Memory B cell (primary cell): ENCODE data around the gene UNC119.

Source experiments
- ATAC-seq: fragments of 150-1000 bp; cut with Tn5 transposase; 2 replicates; pipeline ENCODE4 v1.10.0; 2021; ENCODE audit warnings: low read depth, mild to moderate bottlenecking, moderate library complexity
- DNase-seq, 2 donors: peaks; one replicate each; pipeline ENCODE4 v3.0.0; 2022; ENCODE audit warnings: low spot score in 2 of 2
- H3K27ac Mint-ChIP-seq: one replicate; pipeline ENCODE4 v1.8.0; 2022; ENCODE audit warnings: mild to moderate bottlenecking, moderate library complexity, mixed read lengths
- H3K27me3 Mint-ChIP-seq: one replicate; pipeline ENCODE4 v1.8.0; 2022; ENCODE audit warnings: mixed read lengths
- H3K36me3 Mint-ChIP-seq: one replicate; pipeline ENCODE4 v1.8.0; 2022; ENCODE audit warnings: mild to moderate bottlenecking, mixed read lengths
- H3K4me1 Mint-ChIP-seq: one replicate; pipeline ENCODE4 v1.8.0; 2022; ENCODE audit warnings: mixed read lengths
- H3K4me3 Mint-ChIP-seq: one replicate; pipeline ENCODE4 v1.8.0; 2022; ENCODE audit warnings: mild to moderate bottlenecking, moderate library complexity, mixed read lengths
- H3K9me3 Mint-ChIP-seq: one replicate; pipeline ENCODE4 v1.8.0; 2022; ENCODE audit warnings: mixed read lengths

The UNC119 gene

DNA sequence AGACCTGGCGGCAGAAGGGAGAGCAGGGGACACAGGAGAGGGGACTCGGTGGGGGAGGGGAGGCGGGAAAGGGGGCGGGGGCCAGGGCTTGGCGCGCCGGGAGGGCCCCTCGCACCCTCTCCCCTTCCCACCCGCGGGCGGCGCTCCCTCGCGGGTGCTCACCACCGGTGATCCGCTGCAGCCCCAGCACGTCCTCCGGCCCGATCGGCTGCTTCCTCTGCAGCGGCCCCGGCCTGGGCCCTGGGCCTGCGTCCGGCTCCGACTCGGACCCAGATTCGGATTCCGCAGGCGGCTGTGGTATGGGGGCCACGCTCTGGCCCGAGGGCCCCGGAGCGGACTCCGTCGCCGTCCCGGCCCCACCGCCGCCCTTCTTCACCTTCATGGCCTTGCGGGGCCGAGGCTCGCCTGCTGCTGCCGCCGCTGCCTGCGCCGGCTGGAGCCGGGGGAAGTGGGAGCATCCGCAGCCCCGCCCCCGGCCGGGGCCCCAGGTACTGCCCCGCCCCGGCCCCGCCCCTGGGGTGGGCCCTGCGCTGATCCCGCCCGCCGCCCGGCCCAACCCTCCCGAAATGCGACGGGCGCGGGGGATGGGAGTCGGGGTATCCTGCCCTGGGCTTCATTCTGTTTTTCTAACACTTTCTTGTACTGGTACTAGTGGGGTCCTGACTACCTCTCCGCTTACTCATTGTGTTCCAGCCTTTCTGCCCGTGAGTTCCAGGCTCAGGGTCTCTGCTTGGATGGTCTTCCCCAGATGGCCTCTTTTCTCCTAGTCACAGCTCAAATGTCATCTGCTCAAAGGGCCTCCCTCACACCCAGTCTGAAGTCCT is at the start of gene UNC119:
Gene UNC119 (minus strand): TSS at position 449 of the 824 bp plus-strand sequence. CDS start 67 bp downstream, at position 382.
- no peaks in the 10 kb centered on the region for H3K27me3 Mint-ChIP-seq
- peak within 1 kb of the TSS; percentile 94 for H3K4me3 Mint-ChIP-seq
- no peaks in the 10 kb centered on the region for H3K9me3 Mint-ChIP-seq
- H3K36me3 Mint-ChIP-seq, result peaks cover 27% of the 10 kb centered on the region
- ATAC-seq (peak; percentile 56), DNase-seq (peak; percentile 70 to 78)
- H3K4me1 Mint-ChIP-seq, result peaks cover 49% of the 10 kb centered on the region
- peak within 1 kb of the TSS; percentile 94 for H3K27ac Mint-ChIP-seq

DNA sequence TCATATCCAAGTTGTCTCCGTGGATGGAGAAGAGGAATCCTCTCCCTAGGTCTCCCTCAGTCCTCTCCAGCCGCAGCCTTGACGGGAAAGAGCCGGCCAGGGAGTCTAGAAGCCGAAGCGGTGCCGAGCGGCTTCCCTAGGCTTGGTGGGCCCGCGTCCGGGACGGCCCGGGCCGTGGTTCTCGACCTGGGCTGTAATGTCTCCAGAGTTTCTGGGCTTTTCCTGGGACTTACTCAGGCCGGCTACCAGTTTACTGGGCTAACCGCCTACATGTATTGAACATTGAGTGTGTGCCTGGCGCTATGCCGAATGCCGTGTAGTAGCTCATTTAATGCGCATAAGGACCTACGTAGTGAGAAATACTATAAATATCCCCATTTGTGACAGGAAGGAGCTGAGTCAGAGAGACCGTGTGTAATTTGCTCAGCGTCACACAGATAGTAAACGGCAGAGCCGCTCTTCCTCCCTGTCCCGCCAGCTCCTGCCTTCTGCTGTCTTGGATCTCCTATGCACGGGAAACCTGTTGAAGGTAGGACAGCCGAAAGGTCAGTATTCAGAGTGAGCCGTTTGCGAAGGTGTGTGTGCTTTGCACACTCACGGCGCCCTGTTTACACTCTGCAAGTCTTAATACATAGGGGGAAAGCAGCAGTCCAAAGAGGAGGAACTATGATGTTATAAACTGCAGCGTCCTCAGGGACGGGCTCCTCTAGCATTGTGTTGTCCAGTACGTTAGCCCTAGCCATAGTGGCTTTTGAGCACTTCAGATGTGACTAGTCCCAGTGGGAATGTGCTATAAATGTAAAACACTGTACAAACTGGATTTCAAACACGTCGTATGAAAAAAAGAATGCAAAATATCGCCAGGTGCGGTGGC is 47.1 kb upstream of the UNC119 start:
- Mint-ChIP-seq H3K9me3 (no peaks in the 10 kb centered on the region), H3K4me1 (peaks cover 20% of the 10 kb centered on the region), H3K27ac (peak overlapping the region; percentile 98), H3K36me3 (peaks cover 2% of the 10 kb centered on the region), H3K4me3 (peak overlapping the region; percentile 95), H3K27me3 (no peaks in the 10 kb centered on the region)
- DNase-seq (peak in 1 of 2 donors; percentile 49), ATAC-seq (peak; percentile 58)

DNA sequence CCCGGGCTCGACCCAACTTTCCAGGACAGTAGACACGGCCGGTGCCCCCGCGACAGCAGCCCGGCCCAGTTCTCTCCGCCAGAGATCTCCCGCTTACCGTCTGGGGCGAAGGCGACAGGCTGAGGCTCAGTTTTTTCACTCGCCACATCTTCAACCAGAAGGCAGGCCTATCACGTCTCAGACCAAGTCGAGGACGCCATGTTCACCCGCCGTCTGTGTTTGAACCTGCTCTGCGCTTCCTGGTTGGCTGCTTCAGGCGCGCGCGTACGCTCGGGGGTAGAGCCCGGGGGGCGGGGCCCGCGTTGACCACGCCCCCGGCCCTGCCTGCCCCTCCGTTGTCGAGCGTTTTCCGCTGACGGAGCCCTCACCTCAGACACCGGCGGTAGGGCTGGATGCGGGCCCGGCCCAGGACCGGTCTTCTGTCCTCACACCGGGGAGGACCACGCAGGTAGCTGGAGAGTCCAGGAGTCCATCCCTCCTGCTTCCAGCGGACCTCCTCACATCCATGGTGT is 46.4 kb upstream of the UNC119 start, which contains the start of gene SPAG5:
Gene SPAG5 (minus strand): TSS at position 227 of the 512 bp plus-strand sequence. CDS start 79 bp downstream, at position 148.
- H3K27me3 Mint-ChIP-seq, result no peaks in the 10 kb centered on the region
- H3K27ac Mint-ChIP-seq, result peak within 1 kb of the TSS; percentile 98
- H3K4me1 Mint-ChIP-seq, result peaks cover 20% of the 10 kb centered on the region
- no peaks in the 10 kb centered on the region for H3K9me3 Mint-ChIP-seq
- H3K4me3 Mint-ChIP-seq, result peak within 1 kb of the TSS; percentile 95
- ATAC-seq (peak; percentile 92), DNase-seq (peak; percentile 93 to 97)
- no peaks in the 10 kb centered on the region for H3K36me3 Mint-ChIP-seq

DNA sequence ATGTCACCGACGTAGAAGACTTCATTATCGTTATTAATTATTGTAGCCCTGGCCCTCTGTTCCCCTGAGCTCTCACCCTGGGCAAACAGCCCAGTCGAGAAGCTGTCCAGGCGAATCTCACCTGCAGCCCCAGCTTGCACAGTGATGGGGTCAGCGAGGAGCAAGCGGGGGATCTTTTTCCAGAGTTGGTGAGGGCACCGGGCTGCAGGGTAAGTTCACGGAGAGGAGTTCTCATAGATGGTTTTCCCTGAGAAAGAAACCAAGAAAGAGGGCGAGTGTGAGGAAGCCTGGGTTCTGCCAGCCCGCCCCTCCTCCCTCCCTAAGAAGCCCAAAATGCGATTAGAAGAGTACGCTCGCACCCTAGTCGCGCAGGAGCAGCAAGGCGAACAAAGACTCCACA is 46.0 kb upstream of the UNC119 start:
- no peaks in the 10 kb centered on the region for H3K27me3 Mint-ChIP-seq
- no peaks in the 10 kb centered on the region for H3K36me3 Mint-ChIP-seq
- H3K27ac Mint-ChIP-seq, result peak overlapping the region; percentile 98
- DNase-seq, result no peak
- ATAC-seq, result no peak
- H3K4me1 Mint-ChIP-seq, result peaks cover 20% of the 10 kb centered on the region
- H3K4me3 Mint-ChIP-seq, result peak overlapping the region; percentile 95
- no peaks in the 10 kb centered on the region for H3K9me3 Mint-ChIP-seq

DNA sequence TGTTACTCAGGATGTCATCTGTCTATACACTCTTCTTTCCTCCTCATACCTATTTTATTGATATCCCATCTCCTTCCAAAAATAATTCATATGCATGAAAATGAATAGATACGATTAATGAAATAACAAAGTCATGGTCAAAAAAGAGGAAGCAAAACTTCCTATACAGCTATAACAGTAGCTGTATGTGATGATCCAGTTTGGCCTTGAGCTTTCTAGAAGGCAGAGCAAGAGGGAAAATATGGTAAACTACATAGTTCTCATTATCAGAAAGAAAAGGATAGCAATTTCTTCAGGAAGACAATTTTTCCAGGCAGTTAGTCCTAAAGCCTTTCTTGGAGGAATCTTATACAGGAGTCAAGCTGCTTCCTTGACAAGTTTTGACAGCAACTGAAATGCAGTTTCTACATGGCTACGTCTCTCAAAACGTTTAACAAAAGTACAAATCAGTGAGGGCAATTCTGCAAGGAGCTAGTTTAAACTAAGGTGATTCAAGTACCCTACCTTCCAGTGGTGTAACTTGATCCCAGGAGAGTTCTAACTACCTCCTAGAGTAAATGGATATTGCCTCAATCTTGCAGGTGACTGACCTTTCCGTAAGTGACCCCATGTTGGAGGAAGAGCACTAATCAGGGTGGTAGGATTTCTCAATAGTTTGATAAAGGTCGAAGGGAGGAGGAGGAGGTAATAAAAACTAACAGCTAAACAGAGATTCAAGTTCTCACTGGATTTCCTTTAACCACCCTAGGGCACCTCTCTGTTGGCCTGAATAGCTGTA is 45.4 kb upstream of the UNC119 start:
- peaks cover 20% of the 10 kb centered on the region for H3K4me1 Mint-ChIP-seq
- H3K9me3 Mint-ChIP-seq, result no peaks in the 10 kb centered on the region
- H3K27me3 Mint-ChIP-seq, result no peaks in the 10 kb centered on the region
- no peak for DNase-seq
- H3K4me3 Mint-ChIP-seq, result peak overlapping the region; percentile 95
- H3K36me3 Mint-ChIP-seq, result no peaks in the 10 kb centered on the region
- no peak for ATAC-seq
- H3K27ac Mint-ChIP-seq, result peak overlapping the region; percentile 98

DNA sequence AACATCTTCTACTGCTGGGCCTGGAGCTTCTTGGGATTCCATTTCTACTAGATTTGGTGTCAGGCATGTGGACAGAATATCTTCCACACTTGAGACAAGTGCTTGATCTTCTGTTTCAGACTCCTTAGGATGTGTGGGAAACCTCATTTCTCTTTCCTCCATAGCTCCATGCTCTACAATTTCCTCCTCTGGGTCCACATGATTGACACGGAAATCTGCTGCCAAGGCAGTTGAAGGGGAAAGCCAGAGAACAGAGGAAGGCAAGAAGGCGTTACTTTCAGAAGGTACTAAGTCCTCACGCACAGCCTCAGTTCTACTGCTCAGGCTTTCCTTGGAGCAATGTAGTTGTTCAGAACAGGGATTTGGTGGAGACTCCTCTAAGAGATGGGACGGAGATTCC is 39.8 kb upstream of the UNC119 start:
- H3K4me1 Mint-ChIP-seq, result peaks cover under 1% of the 10 kb centered on the region
- peaks cover 2% of the 10 kb centered on the region for H3K36me3 Mint-ChIP-seq

DNA sequence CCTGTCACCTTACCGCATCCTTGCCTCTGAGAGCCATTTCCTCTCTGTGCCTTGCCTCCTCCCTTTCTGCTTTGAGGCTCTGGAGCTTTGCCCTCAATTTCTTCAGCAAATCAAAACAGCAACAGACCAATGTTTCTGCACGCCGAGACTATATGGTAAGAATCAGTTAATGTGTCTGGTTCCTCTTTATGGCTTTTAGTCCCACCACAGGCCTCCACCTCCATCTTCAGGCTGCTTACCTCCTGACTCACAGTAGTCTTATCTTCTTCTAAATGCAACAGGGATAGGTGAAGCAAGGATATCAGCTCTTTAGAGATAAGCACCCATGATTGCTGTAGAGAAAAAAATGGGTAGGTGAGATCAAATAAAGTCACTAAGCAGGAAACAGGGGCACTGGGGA is 33.4 kb upstream of the UNC119 start:
- Mint-ChIP-seq H3K4me1 (no peaks in the 10 kb centered on the region), H3K9me3 (no peaks in the 10 kb centered on the region), H3K36me3 (peaks cover 5% of the 10 kb centered on the region), H3K27ac (no peak overlapping the region), H3K4me3 (no peak overlapping the region), H3K27me3 (no peaks in the 10 kb centered on the region)
- DNase-seq, result no peak
- ATAC-seq, result no peak

More for the DNA sequence above, 39.8 kb upstream of the UNC119 start:
- H3K9me3 Mint-ChIP-seq, result no peaks in the 10 kb centered on the region
- ATAC-seq (no peak), DNase-seq (no peak)
- no peaks in the 10 kb centered on the region for H3K27me3 Mint-ChIP-seq
- H3K27ac Mint-ChIP-seq, result no peak overlapping the region
- no peak overlapping the region for H3K4me3 Mint-ChIP-seq

DNA sequence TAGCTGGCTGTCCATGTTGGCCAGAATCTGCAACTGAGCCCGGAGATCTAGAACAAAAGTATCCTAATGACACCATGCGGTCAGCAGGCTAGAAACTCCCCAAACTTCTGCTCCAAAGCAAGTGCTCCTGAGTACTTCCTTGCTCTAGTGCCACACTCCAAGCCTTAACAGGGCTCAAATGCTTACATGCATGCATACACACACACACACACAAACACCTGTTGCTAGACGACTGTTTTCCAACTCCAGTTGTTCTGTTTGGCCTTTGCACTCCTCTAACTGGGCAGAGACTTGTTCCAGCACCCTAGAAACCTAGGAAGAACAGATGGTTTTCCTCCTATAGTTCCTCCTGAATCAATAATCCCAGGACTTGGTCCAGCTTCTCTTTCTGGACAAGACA is 32.0 kb upstream of the UNC119 start:
- Mint-ChIP-seq H3K4me3 (no peak overlapping the region), H3K27me3 (no peaks in the 10 kb centered on the region), H3K36me3 (peaks cover 5% of the 10 kb centered on the region), H3K9me3 (no peaks in the 10 kb centered on the region), H3K27ac (no peak overlapping the region), H3K4me1 (no peaks in the 10 kb centered on the region)
- DNase-seq (no peak), ATAC-seq (no peak)

DNA sequence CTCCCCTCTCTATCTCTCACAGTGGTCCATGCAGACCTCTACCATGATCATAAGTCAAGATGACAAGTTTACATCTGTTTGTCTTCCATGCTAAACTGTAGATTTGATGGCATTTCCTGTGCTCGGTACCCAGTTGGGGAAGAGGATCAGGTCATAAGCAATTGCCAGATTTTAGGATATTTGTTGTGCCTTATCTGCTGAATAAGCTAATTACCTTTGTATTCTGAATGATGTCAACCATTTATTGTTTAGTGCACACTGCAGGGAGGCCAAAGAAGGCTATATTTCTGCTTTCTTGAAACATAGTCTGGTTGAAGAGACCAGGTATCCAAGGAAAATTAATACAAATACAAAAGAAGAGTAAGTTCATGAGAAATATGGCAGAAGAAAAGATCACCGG is 30.1 kb upstream of the UNC119 start:
- no peak for DNase-seq

DNA sequence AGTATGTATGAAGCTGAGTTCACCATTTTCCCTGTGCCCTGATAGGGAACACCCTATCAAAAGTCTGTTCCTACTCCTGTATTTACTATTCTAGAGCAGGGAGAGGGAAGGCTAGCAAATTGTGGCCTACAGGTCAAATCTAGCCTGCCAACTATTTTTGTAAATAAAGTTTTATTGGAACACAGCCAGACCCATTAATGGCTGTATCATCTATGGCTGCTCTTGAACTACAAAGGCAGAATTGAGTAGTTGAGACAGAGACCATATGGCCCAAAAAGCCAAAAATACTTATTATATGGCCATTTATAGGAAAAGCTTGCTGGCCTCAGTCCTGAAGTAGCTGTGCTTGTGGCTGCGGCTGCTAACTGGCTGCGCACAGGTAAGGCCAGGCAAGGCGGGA is 28.5 kb upstream of the UNC119 start:
- DNase-seq (no peak), ATAC-seq (no peak)
- H3K9me3 Mint-ChIP-seq, result no peaks in the 10 kb centered on the region
- H3K36me3 Mint-ChIP-seq, result peaks cover 4% of the 10 kb centered on the region
- H3K27ac Mint-ChIP-seq, result no peak overlapping the region
- H3K4me3 Mint-ChIP-seq, result no peak overlapping the region
- peaks cover 9% of the 10 kb centered on the region for H3K4me1 Mint-ChIP-seq
- no peaks in the 10 kb centered on the region for H3K27me3 Mint-ChIP-seq

More for the DNA sequence above, 30.1 kb upstream of the UNC119 start:
- no peak overlapping the region for H3K27ac Mint-ChIP-seq
- no peaks in the 10 kb centered on the region for H3K4me1 Mint-ChIP-seq
- no peak overlapping the region for H3K4me3 Mint-ChIP-seq
- no peaks in the 10 kb centered on the region for H3K9me3 Mint-ChIP-seq
- no peak for ATAC-seq
- no peaks in the 10 kb centered on the region for H3K27me3 Mint-ChIP-seq
- H3K36me3 Mint-ChIP-seq, result peaks cover 5% of the 10 kb centered on the region

DNA sequence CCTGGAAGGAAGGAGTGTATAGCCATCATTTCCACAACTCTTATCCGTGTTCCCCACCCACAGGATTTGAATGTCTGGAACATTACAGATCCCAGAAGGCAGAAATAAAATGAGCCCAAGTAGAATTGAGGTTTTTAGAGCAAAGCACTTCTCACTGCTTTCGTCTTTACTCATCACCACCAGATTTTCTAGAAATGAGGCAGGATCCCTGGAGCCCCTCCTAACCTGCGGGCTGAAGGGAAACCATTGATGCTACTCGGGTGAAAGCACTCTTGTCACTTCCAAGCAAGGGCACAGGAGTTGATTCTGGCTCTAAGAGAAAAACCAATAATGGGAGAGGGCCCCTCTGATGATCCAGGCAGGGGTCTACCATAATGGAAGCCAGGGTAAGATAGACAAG is 27.1 kb upstream of the UNC119 start:
- Mint-ChIP-seq H3K36me3 (no peaks in the 10 kb centered on the region), H3K4me1 (peaks cover 12% of the 10 kb centered on the region), H3K27ac (no peak overlapping the region), H3K9me3 (no peaks in the 10 kb centered on the region), H3K27me3 (no peaks in the 10 kb centered on the region), H3K4me3 (no peak overlapping the region)
- ATAC-seq, result no peak
- DNase-seq, result no peak

DNA sequence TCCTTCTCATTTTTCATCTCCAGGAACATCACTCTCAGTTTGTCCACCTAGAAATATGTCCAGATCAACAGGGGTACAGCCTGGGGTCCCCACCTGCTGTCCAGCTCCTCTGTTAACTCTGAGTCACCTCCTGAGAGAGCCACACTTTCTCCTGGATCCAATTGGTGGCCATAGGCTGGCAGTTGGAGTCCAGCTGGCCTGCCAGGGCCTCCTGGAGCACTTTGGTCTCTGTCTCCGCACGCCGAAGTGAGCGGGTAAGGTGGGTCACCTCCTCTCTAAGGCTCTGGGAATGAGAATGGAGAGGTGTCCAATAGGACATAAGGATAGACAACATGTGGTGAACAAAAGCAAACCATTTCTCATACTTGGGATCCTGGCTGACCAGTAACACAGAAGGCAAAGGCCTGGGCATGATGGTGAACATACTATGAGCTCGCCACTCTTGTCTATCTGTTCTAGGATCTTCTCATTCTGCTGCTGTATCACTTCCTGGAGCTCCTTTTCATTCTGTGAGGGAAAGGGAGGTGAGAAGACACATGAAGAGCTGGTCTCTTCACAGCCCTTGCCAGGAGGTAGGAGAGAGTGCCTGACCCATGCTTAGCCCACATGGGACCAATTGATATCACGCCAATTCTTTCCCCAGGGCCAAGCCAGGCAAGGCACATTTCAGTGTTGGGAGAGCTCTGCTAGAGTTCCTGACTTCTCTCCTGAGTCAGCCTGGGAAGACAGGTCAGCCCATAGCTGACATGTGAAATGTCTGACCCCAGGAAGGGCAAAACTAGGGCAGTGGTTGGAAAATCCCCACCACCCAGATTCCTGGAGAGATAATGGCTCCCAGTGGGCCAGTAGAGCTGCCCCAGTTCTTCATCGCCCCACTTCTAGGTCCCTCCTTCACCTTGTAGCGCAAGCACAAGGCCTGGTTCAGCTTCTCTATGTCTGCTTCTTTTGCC is 26.1 kb upstream of the UNC119 start:
- ATAC-seq, result no peak
- H3K36me3 Mint-ChIP-seq, result no peaks in the 10 kb centered on the region
- H3K9me3 Mint-ChIP-seq, result no peaks in the 10 kb centered on the region
- H3K27me3 Mint-ChIP-seq, result no peaks in the 10 kb centered on the region
- H3K4me3 Mint-ChIP-seq, result no peak overlapping the region
- peaks cover 12% of the 10 kb centered on the region for H3K4me1 Mint-ChIP-seq
- no peak overlapping the region for H3K27ac Mint-ChIP-seq
- no peak for DNase-seq

DNA sequence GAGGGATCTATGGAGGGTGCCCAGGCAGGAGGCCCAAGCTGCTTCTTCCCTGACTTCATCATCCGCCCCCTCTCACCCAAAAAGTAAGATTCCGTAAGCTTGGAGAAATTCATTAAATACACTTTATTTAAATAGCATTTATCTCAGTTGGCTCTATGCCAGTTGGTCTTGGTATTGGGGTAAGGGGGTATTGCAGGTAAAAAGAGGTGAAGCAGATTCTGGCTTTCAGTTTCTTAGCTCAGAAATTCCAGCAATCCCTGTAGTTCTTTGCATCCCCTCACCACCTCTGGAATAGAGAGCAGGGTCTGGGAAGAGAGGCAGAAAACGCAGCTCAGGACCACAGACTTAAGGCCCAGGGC is 25.0 kb upstream of the UNC119 start:
- Mint-ChIP-seq H3K36me3 (no peaks in the 10 kb centered on the region), H3K4me1 (peaks cover 12% of the 10 kb centered on the region), H3K27ac (no peak overlapping the region), H3K4me3 (no peak overlapping the region), H3K27me3 (no peaks in the 10 kb centered on the region), H3K9me3 (no peaks in the 10 kb centered on the region)
- ATAC-seq (no peak), DNase-seq (no peak)
